Activated CD8-positive, alpha-beta memory T cell treated with anti-CD3 and anti-CD28 coated beads, Interleukin-2, amount 10 ng/mL, durations not matched to agents 7 days and 5 days (primary cell): ENCODE results near the gene BNIP2. TPM values are rescaled to one million over a fixed set of nuclear protein-coding genes. Genes with fewer than 3 reads are reported as not detected.

ENCODE experiments used
- ATAC-seq: fragments of 150-1000 bp; cut with Tn5 transposase; one replicate; pipeline ENCODE4 v1.10.0; 2021; ENCODE audit warnings: moderate library complexity
- CTCF ChIA-PET: fragments of 350-600 bp; sonication (Branson Sonifier 250); formaldehyde crosslinking; loops from one replicate; lab custom pipeline; 2021; ENCODE audit warnings: antibody characterized with exemption; lab: Charles Lee
- DNase-seq: peaks from one replicate; pipeline ENCODE4 v3.0.0-alpha.2; 2020
- H3K27ac Mint-ChIP-seq: one replicate; pipeline ENCODE4 v1.8.0; 2021; ENCODE audit warnings: mild to moderate bottlenecking, mixed read lengths
- H3K27me3 Mint-ChIP-seq: one replicate; pipeline ENCODE4 v1.8.0; 2021; ENCODE audit warnings: mixed read lengths
- H3K36me3 Mint-ChIP-seq: one replicate; pipeline ENCODE4 v1.8.0; 2021; ENCODE audit warnings: mild to moderate bottlenecking, mixed read lengths
- H3K4me1 Mint-ChIP-seq: one replicate; pipeline ENCODE4 v1.8.0; 2021; ENCODE audit warnings: mixed read lengths
- H3K4me3 Mint-ChIP-seq: one replicate; pipeline ENCODE4 v1.8.0; 2021; ENCODE audit warnings: mild to moderate bottlenecking, moderate library complexity, mixed read lengths
- H3K9me3 Mint-ChIP-seq: one replicate; pipeline ENCODE4 v1.8.0; 2022; ENCODE audit warnings: low read depth, mixed read lengths
- total RNA-seq, 2 experiments: library from RNA; stranded (reverse); gene quantifications; one replicate each; pipeline ENCODE4 v1.2.3, GENCODE V29; 2021

Gene BNIP2, protein sequence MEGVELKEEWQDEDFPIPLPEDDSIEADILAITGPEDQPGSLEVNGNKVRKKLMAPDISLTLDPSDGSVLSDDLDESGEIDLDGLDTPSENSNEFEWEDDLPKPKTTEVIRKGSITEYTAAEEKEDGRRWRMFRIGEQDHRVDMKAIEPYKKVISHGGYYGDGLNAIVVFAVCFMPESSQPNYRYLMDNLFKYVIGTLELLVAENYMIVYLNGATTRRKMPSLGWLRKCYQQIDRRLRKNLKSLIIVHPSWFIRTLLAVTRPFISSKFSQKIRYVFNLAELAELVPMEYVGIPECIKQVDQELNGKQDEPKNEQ
- 10 to 100 TPM; 59.3 to 75.2 TPM for total RNA-seq

DNA sequence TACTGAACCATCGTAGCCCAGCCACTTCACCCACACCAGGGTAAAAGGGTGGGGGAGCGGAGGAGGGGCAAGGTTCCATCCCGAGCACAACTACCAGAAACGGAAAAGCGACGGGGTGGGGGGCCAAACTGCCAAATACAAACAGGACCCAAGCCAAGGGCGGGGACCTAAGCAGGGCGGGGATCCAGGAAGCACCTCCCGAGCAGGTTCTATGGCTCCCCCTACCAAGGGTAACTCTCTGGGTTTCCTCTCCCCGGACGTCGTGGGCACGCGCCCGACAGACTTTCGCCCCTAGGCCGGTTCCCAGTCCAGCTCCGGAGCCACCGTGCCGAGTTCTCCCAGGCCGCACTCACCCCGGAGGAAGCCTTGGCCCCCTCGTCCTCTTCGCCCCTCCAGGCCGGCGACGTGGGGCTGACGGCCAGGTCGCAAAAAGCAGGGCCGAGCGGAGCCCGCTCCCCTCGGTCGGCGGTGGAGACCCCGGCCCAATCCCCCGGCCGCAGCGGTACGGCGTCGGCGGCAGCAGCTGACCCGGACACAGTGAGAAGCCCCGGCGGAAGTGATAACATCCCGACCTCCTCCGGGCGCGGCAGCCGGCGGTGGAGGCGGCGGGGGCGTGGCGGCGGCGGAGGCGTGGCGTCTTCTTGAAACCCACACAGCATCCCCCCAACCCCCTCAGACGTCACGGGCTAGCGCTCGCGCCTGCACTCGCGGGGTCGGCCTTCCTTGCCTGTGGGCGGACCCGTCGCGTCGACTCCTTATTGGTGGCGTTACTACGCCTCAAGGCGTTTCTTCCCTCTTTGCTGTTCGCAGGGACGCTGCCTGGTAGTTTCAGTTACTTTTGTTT, at the start of gene BNIP2:
Gene BNIP2, minus strand, starts transcription at position 539 of the 844 bp plus-strand sequence. CDS start 6,863 bp downstream, outside the sequence.
- H3K4me1 Mint-ChIP-seq = peaks cover 43% of the 10 kb centered on the region
- H3K9me3 Mint-ChIP-seq = no peaks in the 10 kb centered on the region
- DNase-seq (peak; percentile 100), ATAC-seq (peak; percentile 93)
- CTCF ChIA-PET = interaction anchor here (0.7 to 3.2 kb wide), 8 partner anchors 13 to 638 kb away, joined by 3 to 27 read pairs (median 3); partner anchors contain the start of gene GTF2A2
- peak within 1 kb of the TSS; percentile 84 for H3K4me3 Mint-ChIP-seq
- H3K27me3 Mint-ChIP-seq = no peaks in the 10 kb centered on the region
- H3K36me3 Mint-ChIP-seq = peaks cover 24% of the 10 kb centered on the region
- H3K27ac Mint-ChIP-seq = peak within 1 kb of the TSS; percentile 97

DNA sequence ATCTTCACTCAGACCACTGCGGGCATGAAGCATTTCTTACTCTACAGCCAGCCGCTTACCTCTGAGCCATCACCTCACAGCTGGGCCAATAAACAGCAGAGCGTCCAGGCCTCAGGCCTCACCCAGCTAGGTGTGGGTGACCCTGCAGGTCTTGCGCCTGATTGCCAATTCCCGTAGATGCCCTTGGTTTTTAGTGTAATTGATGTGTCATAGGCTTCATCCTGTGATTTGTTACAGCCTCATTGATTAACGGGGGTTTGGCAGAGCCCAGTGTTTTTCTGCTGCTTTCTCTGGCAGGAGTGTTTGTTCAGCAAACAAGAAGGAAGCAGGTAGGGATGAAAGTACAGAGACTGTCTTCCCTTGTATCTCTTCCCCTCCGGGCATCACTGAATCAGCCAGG, 49.6 kb upstream of the BNIP2 start:
- no peak overlapping the region for H3K27ac Mint-ChIP-seq
- DNase-seq (no peak), ATAC-seq (no peak)
- H3K4me3 Mint-ChIP-seq = no peak overlapping the region
- H3K27me3 Mint-ChIP-seq = peaks cover 15% of the 10 kb centered on the region
- no peaks in the 10 kb centered on the region for H3K36me3 Mint-ChIP-seq
- H3K4me1 Mint-ChIP-seq = no peaks in the 10 kb centered on the region
- CTCF ChIA-PET = interaction anchor here (1.5 kb wide), 1 partner anchor 14 kb away, joined by 5 read pairs; no protein-coding TSS in a partner anchor
- peaks cover under 1% of the 10 kb centered on the region for H3K9me3 Mint-ChIP-seq

DNA sequence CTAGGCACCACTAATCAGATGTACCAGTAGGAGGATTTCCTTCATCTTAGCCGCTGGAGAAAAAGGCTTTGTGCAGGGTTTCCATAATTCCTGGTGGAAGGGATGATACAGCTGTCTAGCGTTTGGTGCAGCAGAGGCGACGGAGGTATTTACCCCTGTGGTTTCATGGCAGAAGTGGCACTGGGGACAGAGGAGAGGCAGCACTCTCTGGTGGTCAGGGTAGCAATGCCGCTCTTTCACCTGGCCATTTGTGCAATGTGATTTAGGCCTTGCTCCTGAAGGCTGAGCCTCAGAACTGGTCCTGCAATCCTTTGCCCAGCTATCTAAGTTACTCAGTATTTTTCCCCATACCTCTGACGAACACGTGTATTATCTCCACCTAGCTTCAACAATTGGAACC, 47.1 kb upstream of the BNIP2 start:
- ATAC-seq (no peak), DNase-seq (no peak)

GRCh38 chr15:59725151-59725486, 36.0 kb upstream of the BNIP2 start:
- Mint-ChIP-seq H3K27me3 (peaks cover 23% of the 10 kb centered on the region), H3K4me1 (peaks cover 2% of the 10 kb centered on the region), H3K9me3 (no peaks in the 10 kb centered on the region), H3K4me3 (no peak overlapping the region), H3K27ac (no peak overlapping the region), H3K36me3 (no peaks in the 10 kb centered on the region)
- CTCF ChIA-PET = interaction anchor here (0.6 to 3.7 kb wide), 31 partner anchors 9 to 602 kb away, joined by 3 to 41 read pairs (median 4); no protein-coding TSS in a partner anchor
- no peak for DNase-seq
- no peak for ATAC-seq

More for the DNA sequence above, 47.1 kb upstream of the BNIP2 start:
- Mint-ChIP-seq H3K9me3 (no peaks in the 10 kb centered on the region), H3K27me3 (peaks cover 15% of the 10 kb centered on the region), H3K36me3 (no peaks in the 10 kb centered on the region), H3K4me1 (no peaks in the 10 kb centered on the region), H3K27ac (no peak overlapping the region), H3K4me3 (no peak overlapping the region)
- CTCF ChIA-PET = interaction anchor here (0.9 to 1.0 kb wide), 2 partner anchors 16 to 590 kb away, joined by 3 read pairs; no protein-coding TSS in a partner anchor

DNA sequence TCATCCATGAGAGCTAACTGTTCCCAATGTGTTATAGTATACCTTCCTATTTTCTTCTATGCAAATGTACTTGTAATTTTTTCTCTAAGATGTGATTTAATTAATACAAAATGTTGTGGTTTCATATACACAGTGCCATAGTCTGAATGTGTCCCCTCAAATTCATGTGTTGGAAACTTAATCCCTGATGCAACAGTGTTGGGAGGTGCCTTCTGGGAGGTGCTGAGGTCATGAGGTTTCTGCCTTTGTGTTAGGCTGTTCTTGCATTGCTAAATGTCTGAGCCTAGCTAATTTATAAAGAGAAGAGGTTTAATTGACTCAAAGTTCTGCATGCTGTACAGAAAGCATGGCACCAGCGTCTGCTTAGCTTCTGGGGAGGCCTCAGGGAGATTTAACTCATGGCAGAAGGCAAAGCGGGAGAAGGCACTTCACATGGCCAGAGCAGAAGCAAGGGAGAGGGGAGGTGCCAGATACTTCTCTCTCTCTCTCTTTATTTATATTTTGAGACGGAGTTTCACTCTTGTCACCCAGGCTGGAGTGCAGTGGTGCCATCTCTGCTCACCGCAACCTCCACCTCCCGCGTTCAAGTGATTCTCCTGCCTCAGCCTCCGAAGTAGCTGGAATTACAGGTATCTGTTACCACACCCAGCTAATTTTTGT, 34.7 kb upstream of the BNIP2 start:
- H3K36me3 Mint-ChIP-seq = no peaks in the 10 kb centered on the region
- no peak overlapping the region for H3K27ac Mint-ChIP-seq
- peaks cover 2% of the 10 kb centered on the region for H3K4me1 Mint-ChIP-seq
- no peaks in the 10 kb centered on the region for H3K9me3 Mint-ChIP-seq
- H3K27me3 Mint-ChIP-seq = peaks cover 10% of the 10 kb centered on the region
- ATAC-seq = no peak
- H3K4me3 Mint-ChIP-seq = no peak overlapping the region
- CTCF ChIA-PET = interaction anchor here (0.6 to 3.7 kb wide), 14 partner anchors 13 to 603 kb away, joined by 3 to 41 read pairs (median 4); no protein-coding TSS in a partner anchor
- no peak for DNase-seq

GRCh38 chr15:59722476-59722875, 33.4 kb upstream of the BNIP2 start:
- no peak overlapping the region for H3K4me3 Mint-ChIP-seq
- no peaks in the 10 kb centered on the region for H3K9me3 Mint-ChIP-seq
- ATAC-seq (no peak), DNase-seq (no peak)
- CTCF ChIA-PET = interaction anchor here (2.0 kb wide), 1 partner anchor 19 kb away, joined by 4 read pairs; no protein-coding TSS in a partner anchor
- no peaks in the 10 kb centered on the region for H3K36me3 Mint-ChIP-seq
- H3K4me1 Mint-ChIP-seq = peaks cover 2% of the 10 kb centered on the region
- H3K27ac Mint-ChIP-seq = no peak overlapping the region
- H3K27me3 Mint-ChIP-seq = peaks cover 7% of the 10 kb centered on the region

DNA sequence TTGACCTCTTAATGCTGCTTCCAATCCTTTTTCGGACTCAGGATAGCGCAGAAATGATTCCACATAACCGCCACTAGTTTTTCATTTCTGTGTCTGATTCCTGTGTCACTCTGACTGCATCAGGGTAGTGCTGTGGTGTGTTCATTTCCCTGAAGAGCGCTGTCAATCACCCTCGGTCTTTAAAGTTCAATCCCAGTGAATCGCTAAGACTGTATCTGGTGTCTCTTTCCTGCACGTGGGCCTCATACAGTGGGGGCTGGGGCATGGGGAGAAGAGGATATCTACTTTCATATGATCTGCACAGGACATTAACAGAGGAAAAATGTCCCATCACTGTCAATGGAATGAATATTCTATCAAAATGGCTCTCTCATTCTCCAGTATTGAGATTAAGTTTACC, 32.9 kb upstream of the BNIP2 start:
- peaks cover 2% of the 10 kb centered on the region for H3K4me1 Mint-ChIP-seq
- DNase-seq (no peak), ATAC-seq (no peak)
- H3K27me3 Mint-ChIP-seq = peaks cover 4% of the 10 kb centered on the region
- H3K36me3 Mint-ChIP-seq = no peaks in the 10 kb centered on the region
- CTCF ChIA-PET = no interaction called here
- no peak overlapping the region for H3K4me3 Mint-ChIP-seq
- no peak overlapping the region for H3K27ac Mint-ChIP-seq
- no peaks in the 10 kb centered on the region for H3K9me3 Mint-ChIP-seq

DNA sequence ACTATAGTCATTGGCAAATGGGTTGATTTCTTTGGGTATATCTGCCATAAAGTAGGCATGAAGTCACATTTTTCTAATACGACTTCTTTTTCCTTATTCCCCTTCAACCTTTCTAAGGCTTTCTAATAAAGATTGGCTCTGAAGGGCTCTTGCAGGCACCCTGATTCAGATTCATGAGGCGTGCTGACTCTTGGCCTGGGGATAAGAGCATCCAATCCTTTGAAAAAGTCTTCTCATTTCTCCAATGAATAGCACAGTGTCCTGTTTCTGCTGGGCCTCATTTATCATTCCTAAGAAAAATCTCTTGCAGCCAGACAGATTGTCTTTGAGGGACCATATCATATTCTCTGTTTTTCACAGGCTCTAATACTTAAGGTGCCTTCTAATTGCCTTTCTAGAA, 32.3 kb upstream of the BNIP2 start:
- ATAC-seq (no peak), DNase-seq (no peak)
- Mint-ChIP-seq H3K27ac (no peak overlapping the region), H3K4me3 (no peak overlapping the region), H3K9me3 (no peaks in the 10 kb centered on the region), H3K4me1 (peaks cover 2% of the 10 kb centered on the region), H3K36me3 (no peaks in the 10 kb centered on the region), H3K27me3 (peaks cover 4% of the 10 kb centered on the region)
- CTCF ChIA-PET = no interaction called here

GRCh38 chr15:59713177-59713576, 24.1 kb upstream of the BNIP2 start:
- H3K36me3 Mint-ChIP-seq = no peaks in the 10 kb centered on the region
- DNase-seq (no peak), ATAC-seq (no peak)
- H3K4me3 Mint-ChIP-seq = no peak overlapping the region
- H3K27me3 Mint-ChIP-seq = peaks cover 14% of the 10 kb centered on the region
- H3K4me1 Mint-ChIP-seq = no peaks in the 10 kb centered on the region
- CTCF ChIA-PET = interaction anchor here (1.1 to 1.2 kb wide), 2 partner anchors 12 to 20 kb away, joined by 3 to 4 read pairs; no protein-coding TSS in a partner anchor
- H3K27ac Mint-ChIP-seq = no peak overlapping the region
- H3K9me3 Mint-ChIP-seq = no peaks in the 10 kb centered on the region

DNA sequence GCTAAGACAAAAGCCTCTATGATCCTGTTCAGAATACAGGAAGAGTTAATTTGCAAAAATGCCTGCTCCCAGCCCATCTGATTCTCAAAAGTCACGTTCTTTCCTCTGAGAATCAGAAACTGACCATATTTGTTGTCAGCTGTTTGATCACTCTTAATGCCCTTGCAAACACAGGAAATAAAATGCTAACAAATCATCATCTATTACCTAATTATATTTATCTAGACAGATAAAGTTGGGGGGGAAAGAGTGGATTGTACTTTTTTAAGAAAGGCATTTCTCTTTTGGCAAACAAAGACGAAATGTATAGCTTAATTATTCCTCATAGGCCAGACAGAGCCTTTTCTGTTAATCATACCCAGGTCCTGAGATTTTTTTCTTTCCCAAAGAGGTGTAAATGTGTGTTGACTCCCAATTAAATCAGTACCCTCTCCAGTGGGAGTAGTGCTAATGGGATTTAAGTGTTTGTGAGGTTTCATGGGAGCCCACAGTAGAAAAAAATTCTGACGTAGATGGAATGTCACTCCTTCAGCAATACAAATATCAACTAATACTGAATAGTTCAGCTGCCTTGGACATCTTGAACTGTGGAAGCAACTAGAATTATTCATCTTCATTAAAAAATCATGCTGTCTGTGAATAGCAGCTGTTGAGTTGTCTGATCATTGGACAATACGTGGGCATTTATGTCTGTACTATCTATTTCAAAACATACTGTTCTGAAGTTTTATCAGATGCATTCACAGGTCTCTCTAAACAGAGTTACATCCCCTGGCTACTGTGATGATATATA, 22.5 kb upstream of the BNIP2 start:
- no peak for DNase-seq
- Mint-ChIP-seq H3K27ac (no peak overlapping the region), H3K4me3 (no peak overlapping the region), H3K4me1 (no peaks in the 10 kb centered on the region), H3K36me3 (no peaks in the 10 kb centered on the region), H3K27me3 (peaks cover 18% of the 10 kb centered on the region), H3K9me3 (no peaks in the 10 kb centered on the region)
- CTCF ChIA-PET = interaction anchor here (1.3 kb wide), 1 partner anchor 13 kb away, joined by 3 read pairs; no protein-coding TSS in a partner anchor
- ATAC-seq = no peak

DNA sequence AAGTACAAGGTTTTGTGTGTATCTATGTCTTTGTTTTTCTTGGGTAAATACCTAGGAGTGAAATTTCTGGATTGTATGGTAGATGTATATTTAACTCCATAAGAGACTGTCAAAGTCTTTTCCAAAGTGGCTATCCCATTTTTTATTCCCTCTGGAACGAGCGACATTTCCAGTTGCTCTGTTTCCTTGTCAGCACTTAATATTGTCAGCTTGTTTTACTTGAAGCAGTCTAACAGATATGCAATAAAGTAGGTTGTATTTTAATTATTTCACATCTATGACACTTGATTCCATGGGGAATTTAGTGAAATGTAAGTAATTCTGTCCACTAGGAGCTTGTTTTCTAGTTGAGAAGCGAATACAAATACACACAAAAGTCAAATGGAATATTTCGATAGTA, 18.5 kb upstream of the BNIP2 start:
- no peaks in the 10 kb centered on the region for H3K9me3 Mint-ChIP-seq
- H3K27me3 Mint-ChIP-seq = peaks cover 20% of the 10 kb centered on the region
- DNase-seq (no peak), ATAC-seq (no peak)
- H3K4me3 Mint-ChIP-seq = no peak overlapping the region
- H3K4me1 Mint-ChIP-seq = no peaks in the 10 kb centered on the region
- H3K36me3 Mint-ChIP-seq = no peaks in the 10 kb centered on the region
- CTCF ChIA-PET = no interaction called here
- H3K27ac Mint-ChIP-seq = no peak overlapping the region

DNA sequence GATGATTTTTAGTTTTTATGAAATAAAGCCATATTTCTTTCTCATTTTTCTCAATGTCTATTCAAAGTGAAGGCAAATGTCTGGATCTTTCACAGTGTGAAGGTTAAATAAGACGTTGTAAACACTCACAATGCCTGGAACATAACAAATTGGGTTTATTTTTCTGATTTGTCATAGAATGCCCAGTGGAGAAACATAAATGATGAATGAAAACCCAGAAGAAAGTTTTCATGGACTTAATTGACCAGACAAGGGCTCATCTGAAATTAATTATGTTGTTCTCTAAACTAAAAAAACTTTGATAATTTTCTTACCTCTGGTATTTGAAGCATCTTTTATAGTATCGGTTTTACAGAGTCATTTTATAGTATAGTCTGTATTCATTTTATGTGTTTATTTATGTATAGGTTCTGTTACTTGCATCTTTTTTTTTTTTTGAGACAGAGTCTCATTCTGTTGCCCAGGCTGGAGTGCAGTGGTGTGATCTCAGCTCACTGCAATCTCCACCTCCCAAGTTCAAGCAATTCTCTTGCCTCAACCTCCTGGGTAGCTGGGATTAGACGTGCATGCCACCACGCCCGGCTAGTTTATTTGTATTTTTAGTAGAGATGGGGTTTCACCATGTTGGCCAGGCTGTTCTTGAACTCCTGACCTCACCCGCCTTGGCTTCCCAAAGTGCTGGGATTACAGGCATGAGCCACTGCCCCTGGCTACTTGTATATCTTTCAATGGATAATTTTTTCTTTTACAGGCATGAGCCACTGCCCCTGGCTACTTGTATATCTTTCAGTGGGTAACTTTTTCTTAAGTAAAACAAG, 15.1 kb upstream of the BNIP2 start:
- H3K4me1 Mint-ChIP-seq = no peaks in the 10 kb centered on the region
- no peak overlapping the region for H3K4me3 Mint-ChIP-seq
- peaks cover 22% of the 10 kb centered on the region for H3K27me3 Mint-ChIP-seq
- H3K9me3 Mint-ChIP-seq = no peaks in the 10 kb centered on the region
- H3K36me3 Mint-ChIP-seq = no peaks in the 10 kb centered on the region
- H3K27ac Mint-ChIP-seq = no peak overlapping the region
- ATAC-seq = no peak
- CTCF ChIA-PET = no interaction called here
- no peak for DNase-seq
